GM23338 (cell line): Measurements from ENCODE around the gene NFIB. TPM values are rescaled to one million over a fixed set of nuclear protein-coding genes. Genes with fewer than 3 reads are reported as not detected.

Source experiments
- ATAC-seq: fragments of 200-7000 bp; cut with Tn5 transposase; 3 replicates; pipeline ENCODE4 v1.9.1; 2020
- DNase-seq: peaks from one replicate; pipeline ENCODE4 v3.0.0-alpha.2; 2015; ENCODE audit warnings: low spot score
- H2AFZ ChIP-seq: fragments of 200-600 bp; sonication (generic); 2 replicates; pipeline ENCODE4 v1.8.0; 2016; ENCODE audit warnings: antibody characterized with exemption, mild to moderate bottlenecking, moderate library complexity
- H3F3A ChIP-seq: fragments of 200-600 bp; sonication (generic); replicated peaks from 2 replicates; pipeline ENCODE4 v1.8.0; 2017; ENCODE audit warnings: antibody characterized with exemption, mixed run types, low read depth
- H3K27ac ChIP-seq: fragments of 200-600 bp; sonication (generic); 2 replicates; pipeline ENCODE4 v1.6.1; 2016; ENCODE audit warnings: low read depth
- H3K27me3 ChIP-seq: fragments of 200-600 bp; sonication (generic); 2 replicates; pipeline ENCODE4 v1.8.0; 2016; ENCODE audit warnings: mild to moderate bottlenecking, mixed run types, moderate library complexity; ENCODE audit not compliant: insufficient read depth
- H3K36me3 ChIP-seq: fragments of 200-600 bp; sonication (generic); 2 replicates; pipeline ENCODE4 v1.8.0; 2016; ENCODE audit warnings: mild to moderate bottlenecking; ENCODE audit not compliant: insufficient read depth
- H3K4me1 ChIP-seq: fragments of 200-600 bp; sonication (generic); 2 replicates; pipeline ENCODE4 v1.8.0; 2016; ENCODE audit warnings: mild to moderate bottlenecking, moderate library complexity; ENCODE audit not compliant: insufficient read depth
- H3K4me2 ChIP-seq: fragments of 200-600 bp; sonication (generic); 2 replicates; pipeline ENCODE4 v1.7.1; 2017; ENCODE audit warnings: mixed run types
- H3K4me3 ChIP-seq: fragments of 200-600 bp; sonication (generic); 2 replicates; pipeline ENCODE4 v1.6.1; 2016; ENCODE audit warnings: mixed run types
- H3K79me2 ChIP-seq: fragments of 200-600 bp; sonication (generic); replicated peaks from 2 replicates; pipeline ENCODE4 v1.8.0; 2017; ENCODE audit warnings: mild to moderate bottlenecking; ENCODE audit not compliant: insufficient read depth
- H3K9me2 ChIP-seq: fragments of 200-600 bp; sonication (generic); 2 replicates; pipeline ENCODE4 v1.8.0; 2017; ENCODE audit not compliant: insufficient read depth
- H4K20me1 ChIP-seq: fragments of 200-600 bp; sonication (generic); replicated peaks from 2 replicates; pipeline ENCODE4 v1.8.0; 2017; ENCODE audit warnings: mild to moderate bottlenecking; ENCODE audit not compliant: insufficient read depth
- H3K27ac Mint-ChIP-seq: 2 replicates; pipeline ENCODE4 v1.8.0; 2020; ENCODE audit warnings: inconsistent platforms, mild to moderate bottlenecking, moderate library complexity, mixed read lengths
- H3K27me3 Mint-ChIP-seq: 3 replicates; pipeline ENCODE4 v1.8.0; 2022; ENCODE audit warnings: low read depth, mild to moderate bottlenecking, moderate library complexity, mixed read lengths, inconsistent platforms; ENCODE audit not compliant: insufficient read depth, poor library complexity
- H3K36me3 Mint-ChIP-seq: 3 replicates; pipeline ENCODE4 v1.8.0; 2021; ENCODE audit warnings: low read depth, mild to moderate bottlenecking, inconsistent platforms, moderate library complexity, mixed read lengths
- H3K4me1 Mint-ChIP-seq: 3 replicates; pipeline ENCODE4 v1.8.0; 2020; ENCODE audit warnings: mild to moderate bottlenecking, inconsistent platforms, mixed read lengths
- H3K4me3 Mint-ChIP-seq: 3 replicates; pipeline ENCODE4 v1.8.0; 2021; ENCODE audit warnings: moderate library complexity, mild to moderate bottlenecking, inconsistent platforms, mixed read lengths
- H3K9me3 Mint-ChIP-seq: 3 replicates; pipeline ENCODE4 v1.8.0; 2020; ENCODE audit warnings: moderate library complexity, mild to moderate bottlenecking, inconsistent platforms, mixed read lengths
- CREB1 ChIP-seq: fragments of 250-450 bp; sonication (Bioruptor Pico); IDR thresholded peaks from 2 replicates; pipeline ENCODE4 v1.5.0; 2020; ENCODE audit warnings: low read depth, mild to moderate bottlenecking, moderate library complexity
- CTCF ChIP-seq, 2 experiments: fragments of 200-600 bp in 1 of 2; sonication (generic) in 1 of 2; conservative IDR thresholded peaks; 2 replicates each; pipeline versions ENCODE4 v1.5.1 to v1.6.1; 2016 to 2017; ENCODE audit warnings: antibody characterized with exemption in 2 of 2, low read depth in 2 of 2, mild to moderate bottlenecking in 2 of 2, moderate library complexity in 1 of 2
- ETS1 ChIP-seq: IDR thresholded peaks from 2 replicates; pipeline ENCODE4 v1.6.1; 2016; ENCODE audit warnings: antibody characterized with exemption
- EZH2phosphoT487 ChIP-seq: fragments of 200-600 bp; sonication (generic); IDR thresholded peaks from one replicate; pipeline ENCODE4 v1.8.1; 2018; ENCODE audit warnings: antibody characterized with exemption; ENCODE audit not compliant: unreplicated experiment
- JUNB ChIP-seq: IDR thresholded peaks from one replicate; pipeline ENCODE4 v1.6.1; 2016; ENCODE audit warnings: antibody characterized with exemption; ENCODE audit not compliant: unreplicated experiment
- POLR2AphosphoS5 ChIP-seq: IDR thresholded peaks from 2 replicates; pipeline ENCODE4 v1.6.1; 2016; ENCODE audit warnings: antibody characterized with exemption, low read depth
- STAT1 ChIP-seq: IDR thresholded peaks from one replicate; pipeline ENCODE4 v1.6.1; 2016; ENCODE audit warnings: antibody characterized with exemption; ENCODE audit not compliant: unreplicated experiment
- ZNF114 ChIP-seq: fragments of 250-450 bp; sonication (Bioruptor Pico); IDR thresholded peaks from 2 replicates; pipeline ENCODE4 v1.5.0; 2020; ENCODE audit warnings: mild to moderate bottlenecking, moderate library complexity
- polyA plus RNA-seq: library from polyadenylated mRNA; unstranded; fragments of >200 nt; fragmentation: Nextera tagmentation; extraction: Ambion mirVana; gene quantifications from 2 replicates; pipeline ENCODE4 v1.2.1, GENCODE V29; 2016
- total RNA-seq: library from RNA; depleted of rRNA; stranded (reverse); fragments of >200 nt; shearing (Covaris generic); gene quantifications from 2 replicates; pipeline ENCODE4 v1.2.3, GENCODE V29; 2014
- TF ChIP-seq, protein P1 (sequence below): IDR thresholded peaks from one replicate; pipeline ENCODE4 v1.6.1; 2018; ENCODE audit warnings: antibody characterized with exemption; ENCODE audit not compliant: unreplicated experiment

Gene NFIB
- total and polyA plus RNA-seq, 2 experiments from 2014 or later, result 3.9 to 4.7 TPM

DNA sequence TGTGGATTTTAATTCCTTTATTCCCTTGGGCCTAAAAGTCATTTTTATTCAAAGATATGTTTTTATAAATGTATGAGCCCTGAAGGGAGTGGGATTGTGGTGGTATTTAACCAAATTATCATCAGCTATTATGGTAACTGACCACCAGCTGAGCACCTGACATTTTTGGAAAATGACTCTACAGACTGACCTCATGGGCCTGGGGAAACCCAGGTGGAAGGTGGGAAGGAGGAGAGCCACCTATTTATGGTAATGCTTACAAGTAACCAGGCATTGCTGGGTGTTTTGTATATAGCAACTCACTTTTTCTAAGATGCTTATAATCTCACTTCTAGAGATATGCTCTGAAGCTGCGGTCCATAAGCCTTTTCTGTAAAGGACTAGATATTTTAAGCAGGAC lies 22.3 kb upstream of the NFIB start:
- H3K79me2 ChIP-seq, result no peaks in the 10 kb centered on the region
- no peaks in the 10 kb centered on the region for H3K36me3 ChIP-seq
- no peak; the same call in 2 of the 3 replicates for ATAC-seq
- H3K27ac ChIP-seq, result no peak overlapping the region
- Mint-ChIP-seq H3K9me3 (no peaks in the 10 kb centered on the region), H3K36me3 (no peaks in the 10 kb centered on the region), H3K4me1 (peaks cover 21% of the 10 kb centered on the region), H3K27ac (no peak overlapping the region), H3K4me3 (no peak overlapping the region), H3K27me3 (peaks cover 9% of the 10 kb centered on the region)
- no peak overlapping the region for H3K4me3 ChIP-seq
- no peaks in the 10 kb centered on the region for H3F3A ChIP-seq
- H3K9me2 ChIP-seq, result no peaks in the 10 kb centered on the region
- peak overlapping the region; percentile 27 for H3K4me2 ChIP-seq
- peaks cover 30% of the 10 kb centered on the region for H3K4me1 ChIP-seq
- no peak overlapping the region for H2AFZ ChIP-seq
- peaks cover 30% of the 10 kb centered on the region for H3K27me3 ChIP-seq
- H4K20me1 ChIP-seq, result no peaks in the 10 kb centered on the region
- DNase-seq, result no peak
- no peak for TF ChIP-seq JUNB
- TF ChIP-seq, protein P1, sequence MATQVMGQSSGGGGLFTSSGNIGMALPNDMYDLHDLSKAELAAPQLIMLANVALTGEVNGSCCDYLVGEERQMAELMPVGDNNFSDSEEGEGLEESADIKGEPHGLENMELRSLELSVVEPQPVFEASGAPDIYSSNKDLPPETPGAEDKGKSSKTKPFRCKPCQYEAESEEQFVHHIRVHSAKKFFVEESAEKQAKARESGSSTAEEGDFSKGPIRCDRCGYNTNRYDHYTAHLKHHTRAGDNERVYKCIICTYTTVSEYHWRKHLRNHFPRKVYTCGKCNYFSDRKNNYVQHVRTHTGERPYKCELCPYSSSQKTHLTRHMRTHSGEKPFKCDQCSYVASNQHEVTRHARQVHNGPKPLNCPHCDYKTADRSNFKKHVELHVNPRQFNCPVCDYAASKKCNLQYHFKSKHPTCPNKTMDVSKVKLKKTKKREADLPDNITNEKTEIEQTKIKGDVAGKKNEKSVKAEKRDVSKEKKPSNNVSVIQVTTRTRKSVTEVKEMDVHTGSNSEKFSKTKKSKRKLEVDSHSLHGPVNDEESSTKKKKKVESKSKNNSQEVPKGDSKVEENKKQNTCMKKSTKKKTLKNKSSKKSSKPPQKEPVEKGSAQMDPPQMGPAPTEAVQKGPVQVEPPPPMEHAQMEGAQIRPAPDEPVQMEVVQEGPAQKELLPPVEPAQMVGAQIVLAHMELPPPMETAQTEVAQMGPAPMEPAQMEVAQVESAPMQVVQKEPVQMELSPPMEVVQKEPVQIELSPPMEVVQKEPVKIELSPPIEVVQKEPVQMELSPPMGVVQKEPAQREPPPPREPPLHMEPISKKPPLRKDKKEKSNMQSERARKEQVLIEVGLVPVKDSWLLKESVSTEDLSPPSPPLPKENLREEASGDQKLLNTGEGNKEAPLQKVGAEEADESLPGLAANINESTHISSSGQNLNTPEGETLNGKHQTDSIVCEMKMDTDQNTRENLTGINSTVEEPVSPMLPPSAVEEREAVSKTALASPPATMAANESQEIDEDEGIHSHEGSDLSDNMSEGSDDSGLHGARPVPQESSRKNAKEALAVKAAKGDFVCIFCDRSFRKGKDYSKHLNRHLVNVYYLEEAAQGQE, result no peak
- no peak for TF ChIP-seq STAT1
- no peak for TF ChIP-seq CTCF (conservative IDR thresholded peaks at IDR 0.05; ENCODE audit: low read depth in 2 of 2)
- TF ChIP-seq POLR2AphosphoS5, result no peak
- TF ChIP-seq ETS1, result no peak
- TF ChIP-seq ZNF114, result no peak
- TF ChIP-seq CREB1 (CRISPR knock-in tag), result no peak
- TF ChIP-seq EZH2phosphoT487, result no peak

DNA sequence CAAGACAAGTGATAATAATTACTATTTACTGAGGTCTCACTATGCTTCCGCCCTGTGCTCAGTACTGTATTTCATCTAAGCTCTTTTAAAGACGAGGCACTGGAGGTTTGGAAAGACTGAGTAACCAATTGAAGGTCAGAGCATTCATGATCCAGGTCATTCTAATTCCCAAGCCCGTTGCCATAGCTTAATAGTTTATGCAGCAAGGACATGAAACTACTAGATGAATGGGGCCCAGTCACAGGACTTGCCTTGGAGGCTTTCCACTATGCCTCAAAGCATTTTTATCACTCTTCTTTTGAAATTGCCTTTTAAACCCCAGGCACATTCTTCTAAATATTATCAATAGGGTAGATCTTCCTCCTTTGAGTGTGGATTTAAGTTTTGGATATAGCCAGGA lies 17.2 kb upstream of the NFIB start:
- H3K9me3 Mint-ChIP-seq, result no peaks in the 10 kb centered on the region
- H3K4me2 ChIP-seq, result no peak overlapping the region
- H3K36me3 Mint-ChIP-seq, result no peaks in the 10 kb centered on the region
- TF ChIP-seq CTCF (conservative IDR thresholded peaks at IDR 0.05; ENCODE audit: low read depth in 2 of 2) (no peak), POLR2AphosphoS5 (no peak)
- TF ChIP-seq, protein P1, result no peak
- H3K9me2 ChIP-seq, result no peaks in the 10 kb centered on the region
- no peak overlapping the region for H3K4me3 ChIP-seq
- peaks cover 4% of the 10 kb centered on the region; the same call in 2 of the 3 replicates for H3K4me1 Mint-ChIP-seq
- H3K27ac ChIP-seq, result no peak overlapping the region
- H3K27ac Mint-ChIP-seq, result no peak overlapping the region
- peaks cover 5% of the 10 kb centered on the region for H3K4me1 ChIP-seq
- H4K20me1 ChIP-seq, result no peaks in the 10 kb centered on the region
- H3K79me2 ChIP-seq, result no peaks in the 10 kb centered on the region
- no peaks in the 10 kb centered on the region for H3K27me3 Mint-ChIP-seq
- no peaks in the 10 kb centered on the region for H3K27me3 ChIP-seq
- DNase-seq, result no peak
- no peak for ATAC-seq
- H3K4me3 Mint-ChIP-seq, result no peak overlapping the region
- no peaks in the 10 kb centered on the region for H3F3A ChIP-seq
- no peaks in the 10 kb centered on the region for H3K36me3 ChIP-seq
- H2AFZ ChIP-seq, result no peak overlapping the region
